BE2C (cell line): ENCODE results near the gene NAT9.

Experiments used
- DNase-seq: peaks from one replicate; pipeline ENCODE4 v3.0.0-alpha.2; 2020
- H3K27me3 ChIP-seq: fragments of 250-450 bp; sonication (Bioruptor Pico); 2 replicates; pipeline ENCODE4 v1.5.1; 2020; ENCODE audit warnings: mild to moderate bottlenecking
- H3K36me3 ChIP-seq: fragments of 250-450 bp; sonication (Bioruptor Pico); 2 replicates; pipeline ENCODE4 v1.5.1; 2020; ENCODE audit warnings: mild to moderate bottlenecking
- H3K4me1 ChIP-seq: fragments of 250-450 bp; sonication (Bioruptor Pico); 2 replicates; pipeline ENCODE4 v1.5.1; 2020
- H3K4me3 ChIP-seq: 2 replicates; pipeline ENCODE4 v1.5.1; 2011; ENCODE audit warnings: low read depth, low read length
- H3K9me3 ChIP-seq: fragments of 250-450 bp; sonication (Bioruptor Pico); 2 replicates; pipeline ENCODE4 v1.5.1; 2020
- TF ChIP-seq, protein P1 (sequence below): IDR thresholded peaks from 2 replicates; pipeline ENCODE4 v1.5.1; 2012; ENCODE audit warnings: mild to moderate bottlenecking, low read depth, low read length

NAT9 gene

DNA sequence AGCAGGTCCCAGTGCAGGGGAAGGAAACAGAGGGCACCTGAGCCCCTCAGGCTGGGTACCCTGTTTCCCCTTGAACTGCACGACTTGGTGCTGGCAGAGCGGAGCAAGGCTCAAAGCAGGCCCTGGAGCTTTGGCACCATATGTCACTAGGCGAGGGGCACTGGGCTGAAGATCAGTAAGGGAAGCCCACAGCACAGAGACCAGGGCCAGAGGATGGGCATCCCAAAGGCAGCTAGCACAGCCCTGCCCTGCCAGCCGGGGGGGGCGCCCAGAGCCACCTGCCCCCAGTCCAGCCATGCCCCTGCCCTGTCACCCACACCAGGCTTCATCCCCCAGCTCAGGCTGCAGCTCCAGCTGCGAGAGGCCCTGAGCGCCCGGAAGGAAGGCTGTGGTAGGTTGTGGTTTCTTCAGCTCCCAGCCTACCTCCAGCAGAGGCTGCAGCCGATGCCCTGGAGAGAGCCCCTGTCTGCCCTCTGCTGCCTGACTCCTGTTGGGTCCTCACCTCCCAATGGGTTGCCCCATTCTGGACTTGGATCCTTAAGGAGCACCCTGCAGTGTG, 16.8 kb downstream of the NAT9 start:
- peaks cover 44% of the 10 kb centered on the region for H3K4me1 ChIP-seq
- H3K9me3 ChIP-seq, result no peaks in the 10 kb centered on the region
- H3K27me3 ChIP-seq, result no peaks in the 10 kb centered on the region
- no peak overlapping the region for H3K4me3 ChIP-seq
- H3K36me3 ChIP-seq, result no peaks in the 10 kb centered on the region
- TF ChIP-seq, protein P1, sequence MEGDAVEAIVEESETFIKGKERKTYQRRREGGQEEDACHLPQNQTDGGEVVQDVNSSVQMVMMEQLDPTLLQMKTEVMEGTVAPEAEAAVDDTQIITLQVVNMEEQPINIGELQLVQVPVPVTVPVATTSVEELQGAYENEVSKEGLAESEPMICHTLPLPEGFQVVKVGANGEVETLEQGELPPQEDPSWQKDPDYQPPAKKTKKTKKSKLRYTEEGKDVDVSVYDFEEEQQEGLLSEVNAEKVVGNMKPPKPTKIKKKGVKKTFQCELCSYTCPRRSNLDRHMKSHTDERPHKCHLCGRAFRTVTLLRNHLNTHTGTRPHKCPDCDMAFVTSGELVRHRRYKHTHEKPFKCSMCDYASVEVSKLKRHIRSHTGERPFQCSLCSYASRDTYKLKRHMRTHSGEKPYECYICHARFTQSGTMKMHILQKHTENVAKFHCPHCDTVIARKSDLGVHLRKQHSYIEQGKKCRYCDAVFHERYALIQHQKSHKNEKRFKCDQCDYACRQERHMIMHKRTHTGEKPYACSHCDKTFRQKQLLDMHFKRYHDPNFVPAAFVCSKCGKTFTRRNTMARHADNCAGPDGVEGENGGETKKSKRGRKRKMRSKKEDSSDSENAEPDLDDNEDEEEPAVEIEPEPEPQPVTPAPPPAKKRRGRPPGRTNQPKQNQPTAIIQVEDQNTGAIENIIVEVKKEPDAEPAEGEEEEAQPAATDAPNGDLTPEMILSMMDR, result peak; percentile 2; the same call in 1 of the 2 replicates
- DNase-seq, result no peak

DNA sequence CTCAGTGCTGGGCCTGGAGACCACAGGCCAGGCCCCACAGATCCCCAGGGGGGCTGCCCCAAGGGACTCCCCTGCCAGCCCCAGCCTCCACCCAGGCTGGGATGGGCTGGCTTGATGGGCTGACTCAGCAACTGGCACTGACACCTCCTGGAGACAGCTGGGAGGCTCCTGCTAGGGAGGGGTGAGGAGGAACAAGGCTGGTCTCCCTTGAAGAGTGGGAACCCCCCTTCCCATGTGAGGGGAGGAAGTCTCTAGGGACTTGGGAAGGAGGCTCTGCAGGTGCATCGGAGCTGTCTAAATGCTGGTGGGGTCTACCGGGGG, 17.3 kb downstream of the NAT9 start:
- H3K4me1 ChIP-seq, result peaks cover 44% of the 10 kb centered on the region
- no peaks in the 10 kb centered on the region for H3K9me3 ChIP-seq
- DNase-seq, result peak; percentile 46
- no peaks in the 10 kb centered on the region for H3K36me3 ChIP-seq
- H3K4me3 ChIP-seq, result no peak overlapping the region
- no peaks in the 10 kb centered on the region for H3K27me3 ChIP-seq
- TF ChIP-seq, protein P1, result no peak

DNA sequence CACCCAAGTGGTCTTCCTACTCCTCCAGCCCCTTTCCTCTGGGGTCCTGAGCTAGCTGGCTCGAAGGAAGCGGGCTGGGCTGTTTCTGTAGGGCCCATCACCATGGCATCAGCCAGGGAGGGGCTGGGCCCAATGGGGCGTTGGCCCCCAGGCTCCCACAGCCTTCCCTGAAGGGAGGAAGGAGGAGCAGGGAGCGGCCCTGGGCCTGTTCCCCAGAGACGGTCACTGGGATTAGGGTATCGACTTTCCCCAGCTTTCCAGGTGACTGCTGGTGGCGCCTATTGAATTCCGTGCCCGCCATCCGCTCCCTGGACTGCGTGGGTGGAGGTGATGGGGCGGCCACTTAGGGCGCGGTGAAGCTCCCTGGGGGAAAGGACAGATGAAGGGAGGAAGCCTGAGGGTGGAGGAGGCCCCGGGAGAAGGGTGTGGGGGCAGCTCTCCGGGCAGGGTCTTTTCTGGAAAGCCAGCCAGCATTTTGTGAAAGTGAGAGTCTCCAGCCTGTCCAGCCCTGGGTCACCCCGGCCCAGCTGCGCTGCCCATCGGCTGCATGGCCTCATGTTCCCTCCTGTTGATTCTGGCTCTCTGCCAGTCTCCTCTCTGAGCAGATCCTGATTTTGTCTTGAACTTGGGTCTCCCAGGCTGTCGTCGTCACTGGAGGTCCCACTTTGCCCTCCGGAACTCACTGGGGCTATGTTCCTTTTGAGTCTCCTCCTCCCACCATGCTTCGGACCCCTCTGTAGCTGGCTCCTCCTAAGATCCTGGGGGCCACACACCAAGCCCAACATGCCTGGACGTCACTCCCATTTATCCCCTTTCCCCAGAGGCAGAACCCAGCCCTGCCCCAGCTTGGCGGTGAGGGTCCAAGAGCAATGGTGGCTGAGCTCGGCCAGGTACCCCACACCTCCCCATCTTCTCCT, 18.0 kb downstream of the NAT9 start:
- Histone ChIP-seq H3K36me3 (no peaks in the 10 kb centered on the region), H3K9me3 (no peaks in the 10 kb centered on the region), H3K4me3 (peak overlapping the region; percentile 26), H3K4me1 (peaks cover 44% of the 10 kb centered on the region), H3K27me3 (no peaks in the 10 kb centered on the region)
- TF ChIP-seq, protein P1, result no peak
- DNase-seq, result peak; percentile 51

DNA sequence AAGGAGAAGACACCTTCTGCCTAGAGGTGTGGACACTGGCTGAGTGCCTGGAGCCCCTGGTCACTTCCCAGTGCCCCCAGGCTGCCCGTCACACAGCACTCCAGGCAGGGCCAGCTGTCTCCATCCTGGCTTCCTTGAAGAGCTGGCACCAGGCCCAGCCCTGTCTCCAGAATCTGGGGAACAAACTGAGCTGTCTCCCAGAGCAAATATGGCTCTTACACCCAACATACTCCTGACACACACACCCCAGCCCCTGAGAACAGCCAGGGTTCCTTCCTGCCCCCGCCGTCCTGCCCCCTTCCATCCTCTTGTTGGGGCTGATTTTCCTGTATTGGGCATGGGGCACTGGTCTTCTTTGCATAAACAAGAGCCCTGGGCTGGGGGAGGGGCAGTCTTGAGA, 18.6 kb downstream of the NAT9 start:
- DNase-seq, result peak; percentile 53
- TF ChIP-seq, protein P1, result no peak
- no peaks in the 10 kb centered on the region for H3K36me3 ChIP-seq
- no peak overlapping the region for H3K4me3 ChIP-seq
- no peaks in the 10 kb centered on the region for H3K9me3 ChIP-seq
- H3K4me1 ChIP-seq, result peaks cover 44% of the 10 kb centered on the region
- no peaks in the 10 kb centered on the region for H3K27me3 ChIP-seq

DNA sequence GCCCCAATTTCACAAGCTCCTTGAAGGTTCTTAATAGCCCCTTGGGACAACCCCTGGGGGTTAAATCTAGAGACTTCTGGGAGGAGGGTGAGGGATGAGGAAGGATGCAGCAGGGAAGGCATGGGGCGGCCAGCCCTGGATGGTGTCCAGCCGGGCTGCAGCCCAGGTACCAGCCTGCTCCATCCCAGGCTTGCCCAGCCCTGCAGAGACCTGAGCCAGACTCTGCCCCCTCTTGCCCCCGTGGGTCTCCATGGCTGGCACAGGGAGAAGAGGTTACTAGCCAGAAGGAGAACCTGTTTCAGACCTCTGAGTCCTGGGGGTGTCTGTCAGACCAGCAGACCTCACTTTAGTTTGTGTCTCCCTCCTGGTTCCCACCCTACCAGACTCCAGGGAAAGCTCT, 19.3 kb downstream of the NAT9 start:
- Histone ChIP-seq H3K36me3 (no peaks in the 10 kb centered on the region), H3K4me3 (no peak overlapping the region), H3K4me1 (peaks cover 44% of the 10 kb centered on the region), H3K27me3 (no peaks in the 10 kb centered on the region), H3K9me3 (no peaks in the 10 kb centered on the region)
- no peak for DNase-seq
- TF ChIP-seq, protein P1, result no peak

DNA sequence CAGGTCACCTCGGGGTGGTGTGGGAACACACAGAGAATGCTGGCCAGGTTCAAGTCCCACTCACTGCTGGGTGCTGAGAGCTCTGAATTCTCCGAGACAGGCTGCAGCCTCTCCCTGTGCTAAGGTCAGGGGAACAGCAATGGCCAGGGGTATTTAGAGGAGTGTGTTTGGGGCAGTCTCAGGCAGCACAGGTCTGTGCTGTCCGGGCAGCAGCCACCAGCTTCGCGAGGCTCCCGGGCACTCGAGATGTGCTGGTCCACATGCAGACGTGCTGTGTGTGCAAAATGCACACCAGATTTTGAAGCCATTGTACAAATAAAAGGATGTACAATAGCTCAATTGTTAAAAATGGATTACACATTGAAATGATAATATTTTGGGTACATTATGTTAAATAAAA, 20.6 kb downstream of the NAT9 start:
- H3K36me3 ChIP-seq, result no peaks in the 10 kb centered on the region
- H3K4me3 ChIP-seq, result no peak overlapping the region
- H3K27me3 ChIP-seq, result no peaks in the 10 kb centered on the region
- TF ChIP-seq, protein P1, result no peak
- H3K9me3 ChIP-seq, result no peaks in the 10 kb centered on the region
- H3K4me1 ChIP-seq, result peaks cover 32% of the 10 kb centered on the region
- no peak for DNase-seq
